H9 (cell line): ENCODE results near the gene CAPN8. TPM values are rescaled to one million over a fixed set of nuclear protein-coding genes. Genes with fewer than 3 reads are reported as not detected.

Experiments used
- DNase-seq: peaks from one replicate; pipeline ENCODE4 v3.0.0-alpha.2; 2017
- H2AFZ ChIP-seq: one replicate; pipeline ENCODE4 v1.6.1; 2013; ENCODE audit warnings: mild to moderate bottlenecking, low read length, control low read depth, moderate library complexity
- H2AK5ac ChIP-seq: 2 replicates; pipeline ENCODE4 v1.6.1; 2013; ENCODE audit warnings: low read length, control low read depth, mixed read lengths; ENCODE audit not compliant: insufficient read length
- H2BK120ac ChIP-seq: one replicate; pipeline ENCODE4 v1.6.1; 2013; ENCODE audit warnings: low read depth, mild to moderate bottlenecking, low read length, control low read depth, inconsistent platforms; ENCODE audit not compliant: poor library complexity, severe bottlenecking
- H2BK12ac ChIP-seq: 2 replicates; pipeline ENCODE4 v1.6.1; 2013; ENCODE audit warnings: low read length, control low read depth, mixed read lengths, low read depth; ENCODE audit not compliant: insufficient read length
- H2BK15ac ChIP-seq: 2 replicates; pipeline ENCODE4 v1.6.1; 2013; ENCODE audit warnings: low read depth, low read length, control low read depth
- H2BK20ac ChIP-seq: one replicate; pipeline ENCODE4 v1.6.1; 2013; ENCODE audit warnings: low read depth, mild to moderate bottlenecking, low read length, control low read depth, inconsistent platforms; ENCODE audit not compliant: poor library complexity, severe bottlenecking
- H2BK5ac ChIP-seq: 2 replicates; pipeline ENCODE4 v1.6.1; 2013; ENCODE audit warnings: low read length, control low read depth, mixed read lengths; ENCODE audit not compliant: insufficient read length
- H3K14ac ChIP-seq: 2 replicates; pipeline ENCODE4 v1.6.1; 2013; ENCODE audit warnings: low read length, control low read depth; ENCODE audit not compliant: insufficient read depth
- H3K18ac ChIP-seq: 2 replicates; pipeline ENCODE4 v1.6.1; 2013; ENCODE audit warnings: low read depth, mild to moderate bottlenecking, mixed read lengths, low read length, control low read depth; ENCODE audit not compliant: insufficient read length
- H3K23ac ChIP-seq: 2 replicates; pipeline ENCODE4 v1.6.1; 2013; ENCODE audit warnings: low read length, control low read depth, mixed read lengths, low read depth; ENCODE audit not compliant: insufficient read length
- H3K23me2 ChIP-seq: 2 replicates; pipeline ENCODE4 v1.6.1; 2013; ENCODE audit warnings: low read depth, mild to moderate bottlenecking, mixed read lengths, low read length, control low read depth; ENCODE audit not compliant: insufficient read length, poor library complexity, severe bottlenecking
- H3K27ac ChIP-seq: 2 replicates; pipeline ENCODE4 v1.5.1; 2013; ENCODE audit warnings: low read length, control low read depth, mixed read lengths, low read depth; ENCODE audit not compliant: insufficient read length
- H3K27me3 ChIP-seq: 2 replicates; pipeline ENCODE4 v1.6.1; 2013; ENCODE audit warnings: low read length, control low read depth, inconsistent platforms; ENCODE audit not compliant: insufficient read depth
- H3K4ac ChIP-seq: 2 replicates; pipeline ENCODE4 v1.6.1; 2013; ENCODE audit warnings: low read depth, mild to moderate bottlenecking, control low read depth, inconsistent platforms, low read length, moderate library complexity
- H3K4me1 ChIP-seq: 2 replicates; pipeline ENCODE4 v1.6.1; 2013; ENCODE audit warnings: low read length, control low read depth, inconsistent platforms; ENCODE audit not compliant: insufficient read depth
- H3K4me2 ChIP-seq: 2 replicates; pipeline ENCODE4 v1.6.1; 2013; ENCODE audit warnings: low read length, control low read depth, mixed read lengths; ENCODE audit not compliant: insufficient read length, insufficient read depth
- H3K56ac ChIP-seq: 2 replicates; pipeline ENCODE4 v1.6.1; 2013; ENCODE audit warnings: low read depth, mild to moderate bottlenecking, mixed read lengths, low read length, control low read depth; ENCODE audit not compliant: insufficient read length
- H3K79me1 ChIP-seq: 2 replicates; pipeline ENCODE4 v1.6.1; 2013; ENCODE audit warnings: low read depth, mild to moderate bottlenecking, moderate library complexity, low read length, control low read depth, inconsistent platforms; ENCODE audit not compliant: insufficient read depth, poor library complexity, severe bottlenecking
- H3K79me2 ChIP-seq: 2 replicates; pipeline ENCODE4 v1.6.1; 2013; ENCODE audit warnings: low read length, control low read depth, inconsistent platforms; ENCODE audit not compliant: insufficient read depth
- H3K9ac ChIP-seq: 2 replicates; pipeline ENCODE4 v1.6.1; 2013; ENCODE audit warnings: low read length, control low read depth, mixed read lengths; ENCODE audit not compliant: insufficient read length; ENCODE audit errors: extremely low read depth
- H3K9me3 ChIP-seq: one replicate; pipeline ENCODE4 v1.6.1; 2013; ENCODE audit warnings: low read depth, low read length, inconsistent platforms; ENCODE audit not compliant: control insufficient read depth
- H3T11ph ChIP-seq: one replicate; pipeline ENCODE4 v1.6.1; 2013; ENCODE audit warnings: mild to moderate bottlenecking, low read length, control low read depth, inconsistent platforms
- H4K20me1 ChIP-seq: one replicate; pipeline ENCODE4 v1.6.1; 2013; ENCODE audit not compliant: control insufficient read depth, insufficient read length, insufficient read depth
- H4K5ac ChIP-seq: 2 replicates; pipeline ENCODE4 v1.6.1; 2013; ENCODE audit warnings: low read depth, mild to moderate bottlenecking, mixed read lengths, low read length, control low read depth; ENCODE audit not compliant: insufficient read length
- H4K8ac ChIP-seq: replicated peaks from 2 replicates; pipeline ENCODE4 v1.6.1; 2013; ENCODE audit warnings: low read length, control low read depth, mixed read lengths, low read depth; ENCODE audit not compliant: insufficient read length
- H4K91ac ChIP-seq: 2 replicates; pipeline ENCODE4 v1.6.1; 2013; ENCODE audit warnings: low read depth, mild to moderate bottlenecking, moderate library complexity, mixed read lengths, low read length, control low read depth; ENCODE audit not compliant: insufficient read length
- H3K27ac Mint-ChIP-seq, 3 experiments: 2 replicates in 2 of 3; 3 replicates in 1 of 3; pipeline ENCODE4 v1.8.0; 2020 to 2021; ENCODE audit warnings: mixed read lengths in 3 of 3, mild to moderate bottlenecking in 1 of 3, moderate library complexity in 1 of 3
- H3K27me3 Mint-ChIP-seq: 2 replicates; pipeline ENCODE4 v1.8.0; 2021; ENCODE audit warnings: low read depth, mild to moderate bottlenecking, moderate library complexity, mixed read lengths
- H3K36me3 Mint-ChIP-seq, 3 experiments: 2 replicates in 2 of 3; 3 replicates in 1 of 3; pipeline ENCODE4 v1.8.0; 2020 to 2021; ENCODE audit warnings: low read depth in 3 of 3, mixed read lengths in 3 of 3; ENCODE audit not compliant: insufficient read depth in 1 of 3
- H3K4me1 Mint-ChIP-seq, 2 experiments: 2 replicates each; pipeline ENCODE4 v1.8.0; 2020; ENCODE audit warnings: mixed read lengths in 2 of 2
- H3K4me3 Mint-ChIP-seq, 2 experiments: 2 replicates in 1 of 2; 3 replicates in 1 of 2; pipeline ENCODE4 v1.8.0; 2020 to 2021; ENCODE audit warnings: mild to moderate bottlenecking in 2 of 2, mixed read lengths in 2 of 2, moderate library complexity in 1 of 2
- H3K9me3 Mint-ChIP-seq, 2 experiments: 2 replicates in 1 of 2; 3 replicates in 1 of 2; pipeline ENCODE4 v1.8.0; 2020; ENCODE audit warnings: mild to moderate bottlenecking in 2 of 2, mixed read lengths in 2 of 2, moderate library complexity in 1 of 2
- WGBS: extraction: QIAGEN DNeasy Blood & Tissue Kit; methylation state at CpG from one replicate; pipeline ENCODE4 v1.1.7; 2013; ENCODE audit warnings: missing lambda C conversion rate, low lambda C conversion rate, mixed read lengths; ENCODE audit not compliant: insufficient read length; ENCODE audit errors: extremely low coverage; 5-methylcytosine and 5-hydroxymethylcytosine counted together
- total RNA-seq: library from RNA; stranded (reverse); gene quantifications from 2 replicates; pipeline ENCODE4 v1.2.1, GENCODE V29; 2021
- TF ChIP-seq, protein P1 (sequence below): fragments of 200-600 bp; sonication (generic); conservative IDR thresholded peaks from 3 replicates; pipeline ENCODE4 v1.8.0; 2021; ENCODE audit warnings: antibody characterized with exemption, mild to moderate bottlenecking

Gene CAPN8
- total RNA-seq, 1 experiment from 2014 or later = not detected

DNA sequence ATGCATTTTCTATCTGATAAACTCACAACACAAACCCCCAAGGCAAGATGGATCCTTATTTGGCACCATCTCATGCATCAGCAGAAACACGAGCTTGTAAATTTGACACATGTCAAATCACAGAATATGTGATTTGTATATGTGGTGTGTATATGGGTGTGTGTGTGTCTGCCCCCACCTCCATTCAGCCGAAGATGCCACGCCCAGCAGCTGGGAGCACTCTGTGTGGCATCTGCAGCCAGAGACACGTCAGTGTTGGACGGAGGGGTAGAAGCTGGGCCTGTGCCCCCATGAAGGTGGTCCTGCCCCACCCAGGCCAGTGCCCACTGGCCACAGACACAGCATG, 108.4 kb downstream of the CAPN8 start:
- Histone ChIP-seq H4K91ac (no peak overlapping the region), H3K4me1 (no peaks in the 10 kb centered on the region), H2BK5ac (no peak overlapping the region), H2BK20ac (no peak overlapping the region), H4K5ac (no peak overlapping the region), H3K23ac (no peak overlapping the region), H2BK120ac (no peak overlapping the region), H3K18ac (no peak overlapping the region), H3K56ac (no peak overlapping the region), H3K27ac (no peak overlapping the region), H2AK5ac (no peak overlapping the region), H3K79me1 (no peaks in the 10 kb centered on the region), H3K4ac (no peak overlapping the region), H4K8ac (no peak overlapping the region), H3K79me2 (no peaks in the 10 kb centered on the region), H2AFZ (no peak overlapping the region), H4K20me1 (no peaks in the 10 kb centered on the region), H3K27me3 (no peaks in the 10 kb centered on the region), H2BK12ac (no peak overlapping the region), H3K14ac (no peak overlapping the region), H3K23me2 (no peaks in the 10 kb centered on the region), H3K9me3 (no peaks in the 10 kb centered on the region), H3K9ac (no peak overlapping the region), H3K4me2 (no peak overlapping the region), H2BK15ac (no peak overlapping the region), H3T11ph (no peak overlapping the region)
- no peak for DNase-seq
- Mint-ChIP-seq H3K4me3 (no peak overlapping the region), H3K27ac (no peak overlapping the region), H3K9me3 (no peaks in the 10 kb centered on the region), H3K4me1 (no peaks in the 10 kb centered on the region), H3K36me3 (no peaks in the 10 kb centered on the region), H3K27me3 (no peaks in the 10 kb centered on the region; the same call in 1 of the 2 replicates)
- TF ChIP-seq, protein P1, sequence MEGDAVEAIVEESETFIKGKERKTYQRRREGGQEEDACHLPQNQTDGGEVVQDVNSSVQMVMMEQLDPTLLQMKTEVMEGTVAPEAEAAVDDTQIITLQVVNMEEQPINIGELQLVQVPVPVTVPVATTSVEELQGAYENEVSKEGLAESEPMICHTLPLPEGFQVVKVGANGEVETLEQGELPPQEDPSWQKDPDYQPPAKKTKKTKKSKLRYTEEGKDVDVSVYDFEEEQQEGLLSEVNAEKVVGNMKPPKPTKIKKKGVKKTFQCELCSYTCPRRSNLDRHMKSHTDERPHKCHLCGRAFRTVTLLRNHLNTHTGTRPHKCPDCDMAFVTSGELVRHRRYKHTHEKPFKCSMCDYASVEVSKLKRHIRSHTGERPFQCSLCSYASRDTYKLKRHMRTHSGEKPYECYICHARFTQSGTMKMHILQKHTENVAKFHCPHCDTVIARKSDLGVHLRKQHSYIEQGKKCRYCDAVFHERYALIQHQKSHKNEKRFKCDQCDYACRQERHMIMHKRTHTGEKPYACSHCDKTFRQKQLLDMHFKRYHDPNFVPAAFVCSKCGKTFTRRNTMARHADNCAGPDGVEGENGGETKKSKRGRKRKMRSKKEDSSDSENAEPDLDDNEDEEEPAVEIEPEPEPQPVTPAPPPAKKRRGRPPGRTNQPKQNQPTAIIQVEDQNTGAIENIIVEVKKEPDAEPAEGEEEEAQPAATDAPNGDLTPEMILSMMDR = peak; percentile 7; the same call in 2 of the 3 replicates
- no CpG with 5 or more reads among the region's 5 CpGs for WGBS
